Suppressor macrophage treated with lipopolysaccharide for 4 hours (primary cell): ENCODE data around the gene ORMDL3.
"Not testable (repeated sequence)": the region's sequence is repeated elsewhere in the genome, so short reads cannot be mapped to it uniquely, and the experiment has no call there.

Experiments used
- DNase-seq: peaks from one replicate; pipeline ENCODE4 v3.0.0-alpha.2; 2020

Gene ORMDL3

DNA sequence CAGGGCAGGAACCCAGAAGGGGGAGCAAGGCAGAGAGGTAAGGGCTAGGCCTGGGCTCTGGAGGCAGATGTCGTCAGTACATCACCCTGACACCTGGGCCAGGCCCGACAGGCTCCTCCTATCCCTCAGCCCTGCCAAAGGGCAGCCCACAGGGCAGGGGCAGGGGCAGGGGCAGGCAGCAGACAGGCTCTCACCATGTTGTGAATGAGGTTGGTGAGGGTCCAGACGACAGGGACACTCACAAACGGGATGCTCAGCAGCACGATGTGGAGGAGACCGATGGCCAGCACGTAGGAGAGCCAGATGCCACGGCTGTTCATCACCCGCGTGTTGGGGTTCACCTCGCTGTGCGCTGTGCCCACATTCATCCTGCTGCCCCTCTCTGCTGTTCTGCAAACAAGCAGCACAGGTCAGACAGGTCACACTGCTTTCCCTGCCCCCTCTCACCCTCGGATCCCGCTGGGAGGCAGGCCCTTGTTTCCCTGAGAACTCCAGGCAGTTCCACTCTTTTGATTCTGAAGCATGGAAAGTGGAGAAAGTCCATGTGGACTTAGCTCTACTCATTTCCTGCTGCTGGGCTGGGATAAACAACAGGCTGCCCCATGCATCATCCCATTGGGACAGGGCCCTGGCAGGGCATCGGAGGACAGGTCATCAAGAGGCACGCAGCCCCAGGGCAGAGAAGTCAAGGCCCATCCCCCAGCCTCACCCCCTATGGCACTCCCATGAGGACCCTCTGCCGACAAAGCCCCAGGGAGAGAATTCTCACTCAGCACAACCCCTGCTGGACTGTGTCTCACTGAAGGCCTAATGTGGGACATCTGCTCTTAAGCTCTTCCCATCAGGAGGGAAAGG is 3.3 kb downstream of the ORMDL3 start:
- no peak for DNase-seq

DNA sequence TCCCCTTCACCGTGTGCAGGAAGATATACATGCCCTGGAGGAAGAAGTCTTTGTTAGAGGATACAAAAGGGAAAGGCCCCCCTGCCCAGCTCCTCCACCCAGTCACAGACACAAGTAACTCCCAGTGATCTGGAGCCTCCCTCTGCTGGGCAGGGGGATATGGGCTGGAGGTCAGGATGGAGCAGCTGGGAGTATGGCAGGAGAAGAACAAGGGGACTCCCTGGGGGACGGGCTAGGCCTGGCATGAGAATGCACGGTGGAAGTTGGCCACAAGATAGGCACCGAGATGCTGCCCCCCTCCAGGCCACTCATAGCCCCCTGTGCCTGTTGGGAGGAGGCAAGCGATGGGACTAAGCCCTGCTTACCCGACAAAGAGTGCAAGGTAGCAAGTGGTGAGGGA is 4.2 kb downstream of the ORMDL3 start:
- DNase-seq = no peak

DNA sequence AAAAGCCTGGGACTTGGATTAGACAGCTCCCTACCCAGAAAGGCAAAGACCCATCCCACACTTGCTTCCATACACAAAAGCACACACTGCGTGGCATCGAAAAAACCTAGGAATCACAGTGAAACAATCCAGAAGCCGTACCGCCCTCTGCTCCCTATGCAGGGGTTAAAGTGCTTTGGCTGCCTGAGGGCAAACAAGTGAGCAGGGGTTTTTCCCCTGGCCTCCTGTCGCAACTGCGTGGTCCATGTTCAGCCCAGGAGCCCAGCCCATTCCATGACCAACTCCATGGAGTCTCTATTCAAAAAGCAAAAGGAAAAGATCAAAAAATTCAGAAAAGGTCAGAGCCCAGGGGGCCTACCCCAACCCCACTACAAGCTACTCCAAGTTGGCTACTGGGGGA is 5.4 kb downstream of the ORMDL3 start:
- DNase-seq = no peak

DNA sequence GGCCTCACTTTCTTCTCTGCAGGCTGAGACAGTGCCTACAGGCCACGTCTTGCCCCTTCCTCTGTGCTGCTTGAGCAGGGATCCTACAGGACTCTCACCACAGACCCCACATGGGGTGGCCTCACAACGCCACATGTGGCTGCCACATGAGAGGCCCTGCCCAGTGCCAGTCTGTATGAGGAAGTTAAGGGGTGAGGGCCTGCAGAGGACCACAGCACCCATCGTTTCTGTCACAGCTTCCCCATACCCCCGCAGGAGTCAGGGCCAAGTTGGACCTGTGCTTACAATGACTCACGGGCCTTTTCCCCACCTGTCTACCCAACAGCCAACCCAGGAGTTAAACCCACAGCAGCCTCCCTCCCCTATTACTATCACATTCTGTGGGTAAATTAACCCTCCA is 6.1 kb downstream of the ORMDL3 start:
- DNase-seq = no peak

DNA sequence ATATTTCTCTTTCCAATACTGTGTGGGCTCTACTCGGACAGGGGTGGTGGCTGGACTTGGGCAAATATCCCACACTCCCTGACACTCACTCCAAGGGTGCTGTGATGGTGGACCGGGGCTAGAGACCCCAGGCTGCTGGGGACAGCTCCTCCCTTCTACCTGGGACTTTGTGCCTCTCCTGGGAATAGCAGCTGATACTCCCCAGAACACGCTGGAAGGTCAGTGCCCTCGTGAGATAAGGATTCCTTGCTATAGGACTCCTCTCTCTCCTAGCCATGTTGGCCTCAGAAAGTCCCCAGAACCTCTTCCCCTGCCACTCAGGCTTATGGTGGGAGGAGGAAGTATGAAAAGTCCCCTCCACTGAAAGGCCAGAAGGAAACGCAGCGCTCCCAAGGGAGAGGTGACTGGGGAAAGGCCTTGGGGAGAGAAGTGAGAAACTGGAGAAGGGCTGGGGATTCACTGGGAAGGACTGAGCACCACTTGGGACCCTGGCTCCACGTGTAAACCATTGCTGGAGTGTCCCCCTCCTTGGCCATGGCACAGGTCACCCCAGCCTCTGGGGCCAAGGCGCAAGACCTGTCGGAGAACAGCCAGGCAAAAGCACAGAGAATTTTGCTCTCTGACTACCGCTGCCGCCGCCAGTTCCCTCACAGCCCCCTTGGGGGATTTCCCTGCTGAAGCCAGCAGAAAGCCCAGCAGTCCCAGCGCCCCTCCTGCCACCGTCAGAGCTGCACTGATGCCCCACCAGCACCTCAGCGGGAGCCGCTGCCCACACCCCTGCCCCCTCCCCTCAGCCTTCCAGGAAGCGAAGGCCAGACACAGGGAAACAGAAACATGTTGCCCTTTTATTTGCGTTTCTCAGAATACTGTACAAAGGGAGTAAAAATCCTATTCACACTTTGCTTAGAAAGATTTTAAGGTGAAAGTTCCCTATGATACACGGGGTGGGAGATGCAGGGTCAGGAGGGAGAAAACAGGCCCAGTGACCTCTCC is 6.9 kb downstream of the ORMDL3 start:
- no peak for DNase-seq

DNA sequence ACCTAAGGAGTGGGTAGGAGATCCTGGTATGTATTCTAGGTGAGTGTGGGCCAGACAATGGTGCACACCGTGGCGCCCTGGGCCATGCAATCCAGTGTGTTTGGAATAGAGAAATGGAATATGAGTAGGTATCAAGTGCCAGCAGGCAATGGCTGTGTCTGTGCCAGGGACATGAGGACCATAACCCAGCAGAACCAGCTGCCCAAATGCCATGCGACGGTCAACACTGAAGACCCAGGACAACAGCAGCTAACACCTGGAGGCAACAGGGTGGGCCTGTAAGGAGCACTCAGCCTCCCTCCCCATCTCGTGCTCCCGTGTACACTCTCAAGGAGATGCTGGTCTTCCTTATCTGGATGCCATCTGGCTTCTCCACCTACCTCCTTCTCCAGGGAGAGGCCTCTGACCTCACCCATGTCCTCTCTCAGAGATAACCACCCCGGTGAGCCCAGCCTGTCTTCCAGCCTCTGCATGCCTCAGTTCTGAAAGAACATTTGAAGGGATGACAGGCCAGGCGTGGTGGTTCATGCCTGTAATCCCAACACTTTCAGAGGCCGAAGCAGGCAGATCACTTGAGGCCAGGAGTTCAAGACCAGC is 8.2 kb downstream of the ORMDL3 start:
- DNase-seq = no peak

DNA sequence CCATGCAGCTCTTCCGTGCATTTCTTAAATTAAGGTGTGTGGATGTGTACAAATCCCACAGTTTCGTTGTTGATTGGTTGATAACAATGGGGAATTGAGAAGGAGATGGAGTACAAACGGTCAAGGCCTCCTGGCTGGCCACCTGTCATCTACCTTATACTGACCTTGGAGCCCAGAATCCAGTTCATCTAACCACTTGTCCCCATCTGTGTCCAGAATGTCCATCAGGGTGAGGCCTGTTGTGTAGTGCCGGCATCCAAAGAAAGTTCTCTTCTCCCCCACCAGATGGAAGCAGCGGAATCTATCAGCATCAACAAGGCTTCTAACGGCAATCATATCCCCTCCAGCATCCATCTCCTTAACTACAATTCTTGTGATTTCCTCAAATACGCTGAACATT is 10.5 kb downstream of the ORMDL3 start:
- no peak for DNase-seq

DNA sequence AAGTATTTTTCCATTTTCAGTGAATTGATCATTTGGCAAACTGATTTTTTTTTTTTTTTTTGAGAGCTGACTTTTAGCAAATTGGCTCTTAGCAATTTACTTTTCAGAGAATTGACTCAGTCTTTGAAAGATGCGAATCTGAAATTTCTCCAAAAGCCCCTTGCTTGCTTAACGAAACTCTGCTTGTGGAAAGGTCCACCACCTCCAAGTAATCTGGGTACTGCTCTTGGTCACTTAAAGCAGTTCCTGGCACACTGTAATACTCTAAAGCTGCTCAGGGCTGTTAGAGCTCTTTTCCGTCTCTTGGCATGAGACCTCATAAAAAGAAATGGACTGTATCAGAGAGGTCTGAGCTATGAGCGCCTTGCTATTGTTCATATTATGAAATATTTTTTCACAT is 11.8 kb downstream of the ORMDL3 start:
- no peak for DNase-seq

DNA sequence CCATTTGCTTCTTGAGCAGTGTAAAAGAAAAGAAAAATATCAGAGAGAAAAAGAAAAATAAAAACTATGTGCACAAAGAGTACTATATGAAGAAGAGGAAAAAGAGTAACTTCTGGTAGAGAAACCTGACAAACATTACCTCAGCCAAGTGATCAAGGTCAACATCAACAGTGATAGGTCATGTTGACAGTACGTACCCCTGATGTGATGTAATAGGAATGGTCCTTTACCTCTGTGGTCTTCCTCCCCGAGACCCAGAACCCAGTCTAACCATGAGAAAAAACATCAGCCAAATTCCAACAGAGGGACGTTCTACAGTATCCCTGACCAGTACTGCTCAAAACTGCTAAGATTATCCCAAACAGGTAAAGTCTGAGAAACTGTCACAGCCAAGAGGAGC is 13.4 kb downstream of the ORMDL3 start:
- DNase-seq = no peak

DNA sequence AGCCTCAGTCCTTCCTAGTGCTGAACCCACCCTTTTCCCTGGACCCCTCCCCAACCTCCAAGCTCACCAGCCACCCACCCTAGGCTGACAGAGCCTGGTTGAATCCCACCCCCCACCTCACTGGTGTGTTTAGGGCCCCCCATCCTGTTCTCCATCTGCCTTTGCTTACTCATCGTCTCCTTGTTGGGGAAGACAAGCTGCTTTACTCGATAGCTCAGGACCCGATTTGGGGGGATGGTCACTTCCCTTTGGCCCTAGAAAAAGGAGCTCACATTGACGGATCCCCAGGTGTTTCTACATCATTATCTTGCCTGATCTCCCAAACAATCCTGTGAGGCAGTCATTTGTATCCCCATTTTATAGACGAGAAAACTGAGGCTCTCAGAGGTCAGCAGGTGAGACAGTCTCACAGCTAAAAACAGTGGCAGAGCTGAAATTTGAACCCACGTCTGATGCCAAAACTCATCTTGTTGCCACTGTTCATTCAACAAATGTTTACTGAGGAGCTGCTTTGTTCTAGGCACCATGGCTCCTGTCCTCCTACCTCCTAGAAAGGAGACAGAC is 18.5 kb downstream of the ORMDL3 start:
- DNase-seq = no peak

DNA sequence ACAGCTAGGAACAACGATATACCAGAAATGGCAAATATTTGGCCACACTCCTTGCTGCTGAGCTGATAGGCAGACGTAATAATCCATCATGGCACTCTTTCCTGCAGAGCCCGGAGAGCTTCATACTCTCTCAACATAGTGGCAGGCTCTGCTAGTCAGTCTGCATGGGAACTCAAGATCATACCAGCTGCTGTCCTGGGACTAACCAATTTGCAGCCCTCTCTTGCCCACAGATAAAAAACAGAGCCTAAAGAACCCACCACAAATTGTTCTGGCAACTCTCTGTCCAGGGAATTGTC is 22.5 kb downstream of the ORMDL3 start:
- DNase-seq = no peak

DNA sequence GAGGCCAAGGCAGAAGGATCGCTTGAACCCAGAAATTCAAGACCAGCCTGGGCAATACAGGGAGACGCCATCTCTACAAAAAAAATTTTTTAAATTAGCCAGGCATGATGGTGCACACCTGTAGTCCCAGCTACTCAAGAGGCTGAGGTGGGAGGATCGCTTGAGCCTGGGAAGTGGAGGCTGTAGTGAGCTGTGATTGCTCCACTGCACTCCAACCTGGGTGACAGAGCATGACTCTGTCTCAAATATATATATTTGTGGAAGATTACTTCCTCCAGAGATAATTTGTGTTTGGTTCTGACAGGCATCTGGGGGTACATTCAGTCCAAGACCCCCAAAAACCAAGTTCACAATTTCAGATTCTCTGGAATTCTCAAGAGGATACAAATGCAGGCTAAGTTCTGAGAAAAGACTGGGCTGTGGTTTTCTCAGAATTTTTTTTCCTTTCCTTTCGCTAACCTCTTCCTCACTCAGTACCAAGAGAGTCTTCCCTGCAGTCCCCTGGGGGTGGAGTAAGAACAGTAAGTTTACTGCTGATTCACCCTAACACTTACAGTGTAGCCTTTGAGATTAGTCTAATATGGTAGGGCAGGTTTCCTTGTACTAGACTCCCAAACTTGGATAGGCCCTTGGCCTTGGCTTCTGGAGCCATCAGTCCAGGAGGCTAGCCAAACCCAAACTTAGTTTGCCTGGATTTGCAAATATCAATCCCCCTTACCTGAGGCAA is 24.1 kb downstream of the ORMDL3 start:
- DNase-seq = no peak

DNA sequence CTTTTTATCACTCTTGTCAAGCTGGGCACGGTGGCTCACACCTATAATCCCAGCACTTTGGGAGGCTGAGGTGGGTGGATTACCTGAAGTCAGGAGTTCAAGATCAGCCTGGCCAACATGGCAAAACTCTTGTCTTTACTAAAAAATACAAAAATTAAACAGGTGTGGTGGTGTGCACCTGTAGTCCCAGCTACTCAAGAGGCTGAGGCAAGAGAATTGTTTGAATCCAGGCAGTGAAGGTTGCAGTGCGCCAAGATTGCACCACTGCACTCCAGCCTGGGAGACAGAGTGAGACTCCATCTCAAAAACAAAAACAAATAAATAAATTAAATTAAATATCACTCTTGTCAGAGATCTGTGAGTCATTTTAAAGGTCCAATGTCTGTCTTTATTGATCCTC is 25.4 kb downstream of the ORMDL3 start:
- DNase-seq = not testable (repeated sequence)

DNA sequence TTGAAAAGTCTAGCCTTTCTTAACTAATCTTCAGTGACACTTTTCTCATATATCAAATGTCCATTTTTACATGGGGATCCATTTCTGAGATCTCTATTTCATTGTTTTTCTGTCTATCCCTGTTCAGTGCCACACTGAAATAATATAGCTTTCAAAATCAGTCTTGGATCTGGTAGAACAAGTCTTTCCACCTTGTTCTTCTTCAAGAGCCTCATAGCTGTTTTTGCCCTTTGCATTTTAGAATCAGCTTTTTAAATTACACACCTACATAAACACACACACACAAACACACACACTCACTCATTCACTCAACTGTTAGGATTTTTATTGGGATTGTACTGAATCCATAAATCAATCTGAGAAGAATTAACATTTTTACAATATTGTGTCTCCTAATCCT is 28.2 kb downstream of the ORMDL3 start:
- no peak for DNase-seq

DNA sequence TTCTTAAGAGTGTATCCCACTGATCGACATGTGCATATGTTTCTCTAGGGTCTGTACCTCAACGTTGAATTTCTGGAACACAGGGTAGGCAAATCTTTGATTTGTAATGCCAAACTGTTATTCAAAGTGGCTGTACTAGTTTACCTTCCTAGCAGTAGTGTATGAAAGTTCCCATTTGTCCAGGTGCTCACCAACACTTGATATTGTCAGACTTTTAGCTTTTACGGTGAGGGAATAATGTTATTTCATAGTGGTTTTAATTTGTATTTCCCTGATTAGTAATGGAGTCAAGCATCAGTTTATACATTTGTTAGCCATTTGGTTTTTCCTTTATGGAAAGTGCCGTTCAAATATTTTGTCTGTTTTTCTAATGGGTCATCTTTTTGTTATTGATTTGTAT is 29.3 kb downstream of the ORMDL3 start:
- no peak for DNase-seq

DNA sequence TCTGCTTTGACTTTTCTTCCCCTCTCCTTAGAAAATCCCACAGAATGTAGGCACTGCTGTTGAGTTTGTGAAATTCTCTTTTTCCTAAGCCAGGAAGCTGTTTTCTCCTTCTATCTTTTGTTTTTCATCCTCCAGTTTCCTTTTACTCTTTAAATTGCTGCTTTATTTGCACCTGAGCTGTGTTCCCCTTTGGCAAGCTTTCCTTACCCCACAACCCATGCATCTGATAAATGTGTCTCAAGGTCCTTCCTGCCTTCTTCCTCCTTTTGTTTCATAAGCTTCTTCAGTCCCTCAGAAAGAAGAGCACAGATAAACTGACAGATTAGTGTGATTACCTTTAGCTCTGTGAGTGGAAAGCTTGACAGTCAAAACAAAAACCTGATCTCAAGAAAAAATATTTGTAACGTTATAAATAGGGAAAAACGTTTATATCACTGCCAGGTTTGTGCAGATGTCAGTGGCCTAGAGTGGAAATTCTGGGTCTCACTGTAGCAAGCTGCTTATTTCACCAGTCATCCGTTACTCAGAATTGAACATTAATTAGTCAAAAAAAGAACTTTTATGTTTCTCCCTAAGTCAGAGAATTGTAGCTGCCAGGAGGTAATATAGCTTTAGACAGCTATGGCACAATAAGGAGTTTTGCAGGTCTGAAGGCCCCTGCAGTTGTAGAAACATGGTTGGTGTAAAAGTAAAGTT is 32.6 kb downstream of the ORMDL3 start:
- no peak for DNase-seq

DNA sequence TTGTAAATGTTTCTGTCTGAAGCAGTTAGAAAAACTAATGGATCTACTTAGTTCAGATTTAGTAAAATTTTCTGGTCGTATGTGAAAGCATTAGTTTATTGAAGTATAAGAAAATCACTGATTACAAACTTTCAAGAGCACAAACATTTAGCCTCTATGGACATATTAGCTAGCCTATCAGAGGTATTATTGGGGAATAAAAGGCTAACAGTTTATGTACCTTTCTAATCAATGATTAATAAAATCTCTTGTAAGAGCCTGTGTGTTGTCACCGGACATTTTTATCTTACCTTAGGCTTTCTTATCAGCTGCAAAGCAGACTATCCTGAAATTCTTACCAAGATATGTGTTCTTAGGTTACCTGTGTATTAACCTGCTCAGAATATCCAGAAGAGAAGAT is 38.2 kb downstream of the ORMDL3 start:
- DNase-seq = no peak

DNA sequence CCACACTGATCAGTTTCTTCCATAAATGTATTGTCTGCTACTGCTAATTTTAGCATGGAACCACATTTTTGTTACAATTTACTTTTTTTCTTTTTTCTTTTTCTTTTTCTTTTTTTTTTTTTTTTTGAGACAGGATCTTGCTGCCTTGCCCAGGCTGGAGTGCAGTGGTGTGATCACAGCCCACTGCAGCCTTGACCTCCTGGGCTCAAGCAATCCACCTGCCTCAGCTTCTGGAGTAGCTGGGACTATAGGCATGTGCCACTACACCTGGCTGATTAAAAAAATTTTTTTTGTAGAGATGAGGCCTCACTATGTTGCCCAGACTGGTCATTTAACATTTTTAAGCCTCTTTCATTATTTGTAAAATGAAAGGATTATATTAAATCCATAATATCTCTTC is 40.3 kb downstream of the ORMDL3 start:
- no peak for DNase-seq

DNA sequence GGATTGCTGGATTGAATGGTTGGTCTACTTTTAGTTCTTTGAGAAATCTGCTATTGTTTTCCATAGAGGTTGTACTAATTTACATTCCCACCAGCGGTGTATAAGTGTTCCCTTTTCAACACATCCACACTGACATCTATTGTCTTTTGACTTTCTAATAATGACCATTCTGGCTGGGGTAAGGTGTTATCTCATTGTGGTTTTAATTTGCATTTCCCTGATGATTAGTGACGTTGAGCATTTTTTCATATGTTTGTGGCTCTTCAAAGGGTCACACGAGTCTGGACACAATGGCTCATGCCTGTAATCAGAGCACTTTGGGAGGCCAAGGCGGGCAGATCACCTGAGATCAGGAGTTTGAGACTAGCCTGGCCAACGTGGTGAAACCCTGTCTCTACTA is 41.3 kb downstream of the ORMDL3 start:
- not testable (repeated sequence) for DNase-seq

DNA sequence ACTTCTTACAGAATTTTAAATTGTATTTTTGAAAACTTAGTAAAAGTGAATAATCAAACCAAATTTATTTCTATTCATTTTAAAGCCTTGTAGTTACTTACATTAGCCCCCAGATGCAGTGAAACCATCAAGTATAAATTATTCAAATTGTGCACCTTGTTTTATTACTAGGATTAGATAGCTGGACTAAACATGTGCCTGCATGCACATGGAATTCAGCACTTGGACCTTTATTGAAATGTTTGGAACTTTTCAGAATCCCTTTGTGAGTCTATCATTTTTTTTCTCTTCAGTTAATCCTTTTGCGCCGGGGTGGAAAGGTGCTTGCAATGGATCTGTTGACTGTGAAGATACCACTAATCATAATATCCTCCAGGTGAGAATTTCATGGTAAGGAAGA is 54.6 kb downstream of the ORMDL3 start:
- DNase-seq = peak; percentile 5

DNA sequence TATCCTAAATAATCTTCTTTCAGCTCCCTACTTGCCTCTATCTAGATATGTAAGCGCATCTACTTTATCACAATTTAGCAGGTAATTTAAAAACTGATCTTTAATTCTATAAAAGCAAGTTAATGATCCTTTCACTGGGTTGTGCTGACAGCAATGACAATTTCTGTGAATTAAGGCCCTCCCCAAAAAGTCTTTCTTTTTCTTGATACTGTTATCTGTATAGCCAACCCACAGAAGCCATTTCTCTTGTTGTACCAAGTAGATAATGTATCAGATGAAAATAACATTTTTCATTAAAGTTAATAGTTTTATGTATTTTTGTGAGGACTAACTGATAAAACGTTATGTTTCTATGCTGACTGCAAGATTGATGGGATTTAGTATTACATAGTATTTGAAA is 55.6 kb downstream of the ORMDL3 start:
- no peak for DNase-seq
